Measurements from ENCODE around the gene MRTFB.
"Not testable (repeated sequence)": the region's sequence is repeated elsewhere in the genome, so short reads cannot be mapped to it uniquely, and the experiment has no call there.

MRTFB gene

DNA sequence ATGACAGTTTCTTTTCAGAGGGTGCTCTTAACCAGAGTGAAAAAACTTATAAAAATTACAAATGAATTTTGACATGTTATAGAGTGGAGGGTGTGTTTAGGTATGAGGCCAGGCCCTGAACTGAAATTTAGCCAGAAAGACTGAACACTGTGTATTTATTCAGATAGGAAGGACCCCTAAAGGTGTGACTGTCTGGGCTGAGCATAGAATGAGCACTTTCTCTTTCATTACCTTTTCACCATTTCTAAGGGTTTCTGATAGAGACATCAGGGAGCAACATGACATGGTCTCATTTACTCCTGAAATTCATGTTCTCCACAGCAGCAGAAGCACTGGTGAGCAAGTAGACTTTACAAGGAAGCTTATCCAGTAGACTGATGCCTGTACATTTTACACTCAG lies 32.9 kb downstream of the MRTFB start:
- no peak for DNase-seq (ENCODE audit: low read depth, low spot score)

DNA sequence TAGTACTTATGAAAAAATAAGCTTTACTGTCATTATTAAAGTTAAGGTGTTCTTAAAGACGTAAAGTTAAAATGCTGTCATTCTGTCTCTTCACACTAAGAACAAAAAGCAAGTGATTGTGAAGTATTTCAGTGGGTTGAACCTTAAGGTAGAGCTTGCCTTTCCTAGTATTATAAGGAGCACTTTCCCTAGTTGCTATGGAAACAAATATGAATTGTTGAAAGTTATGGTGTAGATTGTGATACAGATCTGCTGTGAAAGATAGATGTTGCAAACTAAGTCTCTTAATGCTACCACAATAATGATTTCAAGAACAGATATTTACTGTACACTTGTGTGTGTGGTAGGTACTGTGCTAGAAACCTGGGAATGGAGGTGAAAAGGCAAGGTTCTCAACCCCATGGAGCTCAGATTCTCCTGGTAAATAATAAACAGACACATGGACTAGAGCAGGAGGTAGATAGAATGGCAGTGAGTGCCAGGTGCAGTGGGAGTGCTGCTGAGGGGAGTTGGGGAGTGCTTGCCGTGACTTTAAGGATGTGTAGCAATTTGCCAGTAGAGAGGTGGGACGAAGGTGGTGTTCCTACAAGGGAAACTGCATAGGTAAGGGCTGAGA lies 34.7 kb downstream of the MRTFB start:
- no peak for DNase-seq (ENCODE audit: low read depth, low spot score)

DNA sequence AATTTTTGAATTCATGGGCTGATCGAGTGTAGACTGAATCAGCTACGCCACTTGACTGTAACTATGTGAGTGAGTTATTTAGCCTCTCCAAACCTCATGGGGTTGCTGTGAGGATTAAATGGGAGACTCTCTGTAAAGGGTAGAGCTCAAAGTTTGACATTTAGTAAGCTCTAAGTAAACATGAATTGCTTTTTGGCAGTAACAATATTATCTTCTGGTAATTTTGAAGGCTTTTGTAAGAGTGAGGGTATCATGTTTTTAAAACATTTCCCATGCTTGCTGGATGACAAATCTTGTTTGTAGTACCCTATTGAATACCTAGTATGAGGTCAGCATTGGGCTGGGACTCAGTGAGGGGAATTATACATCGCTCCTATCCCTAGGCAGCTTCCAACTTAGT lies 35.3 kb downstream of the MRTFB start:
- DNase-seq (ENCODE audit: low read depth, low spot score): no peak

DNA sequence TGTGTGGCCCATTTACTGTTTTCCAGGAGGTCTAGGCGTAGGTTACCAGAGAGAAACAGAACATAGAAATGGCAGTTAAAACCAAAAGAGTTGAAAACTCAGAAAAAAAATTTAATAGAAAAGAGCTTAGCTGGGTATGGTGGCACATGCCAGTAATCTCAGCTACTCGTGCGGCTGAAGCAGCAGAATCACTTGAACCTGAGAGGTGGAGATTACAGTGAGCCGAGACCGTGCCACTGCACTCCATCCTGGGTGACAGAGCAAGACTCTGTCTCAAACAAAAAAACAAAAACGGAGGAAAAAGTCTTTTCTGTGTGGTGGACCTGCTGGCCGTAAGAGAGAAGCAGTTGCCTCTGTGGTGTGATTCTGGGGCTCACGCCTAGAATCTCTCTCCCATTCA lies 35.8 kb downstream of the MRTFB start:
- no peak for DNase-seq (ENCODE audit: low read depth, low spot score)

DNA sequence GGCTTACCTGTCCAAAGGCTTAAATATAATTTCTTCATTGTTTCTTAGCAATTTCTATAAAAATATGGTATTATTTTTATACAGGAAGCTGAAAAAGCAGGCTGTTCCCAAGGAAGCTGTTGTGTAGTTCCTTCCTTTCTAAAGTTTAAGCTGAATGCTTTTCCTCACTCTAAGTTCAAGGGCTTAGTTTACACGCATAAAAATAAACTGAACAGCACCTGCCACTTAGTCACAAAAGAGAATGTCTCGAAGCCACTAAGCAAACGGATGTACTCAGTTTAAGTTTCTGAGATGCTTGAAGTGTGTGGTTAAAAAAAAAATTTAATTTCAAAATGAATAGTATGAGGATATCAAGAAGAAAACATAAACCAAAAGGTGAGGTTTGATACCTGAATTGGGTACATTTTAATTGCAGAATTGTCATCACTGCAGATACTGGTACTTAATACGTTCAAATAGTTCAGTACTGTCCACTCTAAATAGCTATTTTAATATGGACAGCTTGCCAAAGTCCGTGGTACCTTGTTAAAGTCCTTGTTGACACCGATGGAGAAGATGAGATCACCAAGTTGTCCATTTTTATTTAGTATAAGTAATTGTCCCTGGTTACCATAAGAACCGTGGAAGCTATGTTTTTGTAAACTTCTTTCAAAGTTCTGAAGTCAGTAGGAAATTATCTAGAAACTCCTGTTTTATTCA lies 38.1 kb downstream of the MRTFB start:
- DNase-seq (ENCODE audit: low read depth, low spot score): no peak

DNA sequence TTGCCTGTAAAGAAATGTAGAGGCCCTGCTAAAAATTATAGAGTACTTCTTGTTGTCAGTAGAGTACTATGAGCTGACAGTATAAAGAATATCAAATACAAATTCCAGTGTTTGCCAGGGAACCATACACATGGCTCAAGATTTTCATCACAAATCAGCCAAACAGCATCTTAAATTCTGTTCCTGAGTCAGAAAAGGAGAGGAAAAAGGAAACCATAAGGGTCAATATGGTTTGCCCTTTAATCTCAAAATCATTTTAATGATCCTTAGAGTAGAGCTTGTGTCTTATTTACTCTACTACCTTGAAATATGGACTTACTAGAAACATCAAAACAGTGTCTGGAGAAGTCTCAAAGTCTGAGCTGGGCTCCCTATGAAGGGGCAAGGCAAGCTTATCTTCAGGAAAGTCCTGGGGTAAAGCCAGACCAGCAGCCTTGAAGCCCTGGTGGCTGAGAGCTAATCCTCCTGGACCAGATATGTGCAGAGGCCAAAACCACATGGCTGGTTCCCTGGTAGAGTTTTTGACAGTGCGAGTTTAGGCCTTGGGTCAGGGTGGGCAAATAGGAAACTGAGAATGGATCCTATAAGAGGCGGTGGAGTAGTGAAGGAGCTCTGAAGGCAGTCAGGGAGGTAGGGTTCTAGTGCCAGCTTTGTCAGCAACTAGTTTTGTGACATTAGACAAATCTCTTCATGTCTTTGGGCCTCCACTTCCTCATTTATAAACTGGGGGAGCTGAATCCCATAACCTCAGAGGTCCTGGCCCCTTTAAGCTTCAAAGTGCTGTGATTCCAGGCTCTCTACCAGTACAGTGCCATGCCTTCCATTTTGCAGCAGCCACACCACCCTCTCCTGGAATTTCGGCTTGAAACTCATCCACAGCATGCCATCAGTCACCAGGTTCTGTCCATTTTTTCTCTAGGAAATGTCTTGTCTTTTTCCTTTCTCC lies 38.9 kb downstream of the MRTFB start:
- DNase-seq (ENCODE audit: low read depth, low spot score): no peak

DNA sequence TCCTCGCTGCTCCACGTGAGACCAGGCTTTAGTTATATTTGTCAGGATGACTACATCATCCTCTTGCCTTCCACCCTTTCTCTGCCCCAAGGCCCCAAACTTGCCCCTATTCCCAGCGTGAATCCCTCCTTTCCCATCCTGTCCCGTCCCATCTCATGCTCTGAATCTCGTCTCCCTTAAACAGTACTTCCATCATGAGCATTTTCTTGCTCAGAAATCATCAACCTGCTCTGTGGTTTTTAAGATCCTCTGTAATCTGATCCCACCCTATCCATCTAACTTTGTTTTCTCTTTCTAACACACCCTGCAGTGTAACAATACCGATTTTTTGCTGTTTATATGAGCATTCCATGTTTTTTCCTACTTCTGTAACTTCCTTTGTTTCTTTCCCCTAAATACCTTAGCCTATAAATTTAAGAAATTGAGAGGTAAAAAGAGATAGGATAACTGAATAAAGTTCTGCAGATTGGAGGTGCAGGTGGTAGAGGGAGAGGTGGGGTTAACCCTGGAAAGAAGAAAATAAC lies 39.7 kb downstream of the MRTFB start:
- no peak for DNase-seq (ENCODE audit: low read depth, low spot score)

DNA sequence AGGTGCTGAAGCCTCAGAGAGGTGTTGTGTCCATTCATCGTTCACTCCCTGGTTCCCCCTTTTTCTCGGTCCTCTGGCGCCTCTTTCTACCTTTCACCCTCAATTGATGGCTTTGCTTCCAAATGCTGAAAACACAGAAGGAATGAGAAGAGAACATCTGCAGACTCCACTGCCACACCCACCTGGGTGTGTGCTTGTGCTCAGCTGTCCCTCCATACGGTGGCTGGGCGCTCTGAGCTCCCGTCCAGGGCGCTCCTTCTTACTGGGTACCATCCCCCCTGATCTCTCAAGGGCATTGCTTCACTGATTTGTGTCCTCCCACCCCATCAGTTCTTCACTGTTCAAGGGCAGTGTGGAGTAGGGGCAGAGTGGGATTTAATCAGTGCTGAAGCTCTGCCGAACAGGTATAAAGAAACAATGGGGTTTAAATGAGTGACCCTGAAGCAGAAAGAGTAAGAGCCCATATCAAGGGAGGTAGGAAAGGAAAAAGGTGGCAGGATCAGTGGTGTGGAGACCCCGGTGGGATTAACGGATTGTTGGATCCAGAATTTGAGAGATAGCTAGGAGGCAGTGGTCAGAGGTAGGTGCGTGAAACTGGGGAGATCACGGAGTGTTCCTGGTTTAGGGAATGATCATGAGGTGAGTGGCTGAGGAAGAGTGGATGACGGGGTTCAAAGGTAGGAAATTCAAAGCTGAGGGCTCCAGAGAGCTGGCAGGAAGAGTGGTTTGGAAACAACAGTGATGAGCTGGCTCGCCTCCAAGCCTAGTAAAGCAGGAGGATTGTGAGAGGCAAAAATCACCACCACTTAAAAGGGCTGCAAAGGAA lies 40.8 kb downstream of the MRTFB start:
- DNase-seq (ENCODE audit: low read depth, low spot score): no peak

DNA sequence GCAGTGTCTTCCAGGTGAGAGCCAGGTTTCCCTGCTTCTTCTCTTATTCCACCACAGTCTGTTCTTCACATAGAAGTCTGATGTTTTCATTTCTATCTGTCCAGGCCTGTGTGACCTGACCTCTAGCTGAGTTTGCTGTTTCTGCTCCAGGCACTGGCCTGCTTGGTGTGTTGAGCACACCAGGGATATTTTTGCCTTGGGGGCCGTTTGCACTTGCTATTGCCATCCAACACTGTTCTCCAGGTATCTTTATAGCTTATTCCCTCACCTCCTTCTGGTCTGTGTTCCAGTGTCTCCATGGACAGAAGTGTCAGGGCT lies 41.4 kb downstream of the MRTFB start:
- no peak for DNase-seq (ENCODE audit: low read depth, low spot score)

DNA sequence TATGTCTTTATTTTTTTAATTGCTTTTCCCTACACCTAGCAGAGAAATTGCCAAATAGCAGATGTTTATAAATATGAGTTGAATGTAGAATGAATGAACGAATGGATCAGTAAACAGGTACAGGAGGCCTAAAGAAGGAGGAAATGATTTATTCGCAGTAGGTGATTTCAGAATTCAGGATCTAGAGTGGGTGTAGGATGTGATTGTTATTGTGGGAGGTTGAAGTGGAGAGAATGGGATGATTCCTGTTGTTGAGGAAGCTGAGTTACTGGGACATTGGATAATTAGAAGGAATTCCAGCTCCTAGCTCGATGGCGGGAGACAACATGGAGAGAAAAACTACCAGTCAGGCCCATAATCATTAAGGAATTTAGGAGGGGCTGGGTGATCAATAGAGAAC lies 42.2 kb downstream of the MRTFB start:
- no peak for DNase-seq (ENCODE audit: low read depth, low spot score)

DNA sequence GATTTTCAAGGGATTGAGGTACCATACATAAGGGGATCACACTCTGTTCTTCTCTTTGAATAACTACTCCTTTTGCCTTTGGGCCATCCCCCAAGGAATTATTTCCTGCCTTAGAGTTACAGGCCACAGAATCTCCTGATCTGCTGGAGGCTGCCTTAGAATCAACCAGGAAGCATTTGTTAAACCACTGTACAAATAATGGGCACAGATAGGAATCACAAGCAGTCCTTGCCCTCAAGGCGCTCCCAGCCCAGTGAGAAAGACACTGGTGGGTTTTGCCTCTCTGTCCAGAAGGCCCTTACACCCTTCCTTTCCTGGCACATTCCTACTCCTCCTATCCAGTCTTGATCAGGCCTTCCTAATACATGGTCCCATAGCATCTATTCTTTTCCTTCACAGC lies 45.9 kb downstream of the MRTFB start:
- DNase-seq (ENCODE audit: low read depth, low spot score): no peak

DNA sequence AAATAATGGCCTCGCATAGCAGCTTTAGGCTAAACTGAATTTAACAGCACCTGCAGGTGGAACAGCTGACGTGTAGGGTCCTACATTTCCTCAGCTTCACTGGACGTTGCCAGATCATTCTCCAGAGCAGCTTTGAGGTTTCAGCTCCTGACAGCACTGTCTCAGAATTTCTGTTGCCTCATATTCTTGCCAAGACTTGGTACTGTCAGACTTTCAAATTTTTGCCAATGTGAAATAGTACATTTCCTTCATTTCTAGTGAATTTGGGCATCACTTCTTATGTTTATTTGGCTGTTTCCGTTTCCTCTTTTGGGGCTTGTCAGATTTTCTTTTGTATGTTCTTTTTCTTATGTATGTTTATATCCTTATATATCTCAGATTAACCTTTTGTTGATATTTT lies 48.7 kb downstream of the MRTFB start:
- DNase-seq (ENCODE audit: low read depth, low spot score): no peak

DNA sequence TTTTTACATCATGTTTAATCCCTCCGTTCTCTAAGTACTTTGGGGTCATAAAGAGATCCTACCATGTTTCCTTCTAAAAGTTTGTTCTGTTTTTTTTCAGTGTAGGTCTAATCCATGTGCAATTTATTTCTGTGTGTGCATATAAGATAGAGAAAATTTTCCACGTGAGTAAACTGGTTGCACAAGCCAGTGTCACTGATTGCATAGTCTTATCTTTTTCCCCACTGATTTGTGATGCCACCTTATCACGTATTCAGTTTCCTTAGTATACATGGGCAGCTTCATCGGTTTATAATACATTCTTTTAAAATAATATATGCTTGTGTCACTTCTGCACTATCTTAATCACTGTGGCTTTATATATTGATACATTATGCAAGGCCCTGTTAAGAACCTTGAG lies 49.2 kb downstream of the MRTFB start:
- DNase-seq (ENCODE audit: low read depth, low spot score): no peak

DNA sequence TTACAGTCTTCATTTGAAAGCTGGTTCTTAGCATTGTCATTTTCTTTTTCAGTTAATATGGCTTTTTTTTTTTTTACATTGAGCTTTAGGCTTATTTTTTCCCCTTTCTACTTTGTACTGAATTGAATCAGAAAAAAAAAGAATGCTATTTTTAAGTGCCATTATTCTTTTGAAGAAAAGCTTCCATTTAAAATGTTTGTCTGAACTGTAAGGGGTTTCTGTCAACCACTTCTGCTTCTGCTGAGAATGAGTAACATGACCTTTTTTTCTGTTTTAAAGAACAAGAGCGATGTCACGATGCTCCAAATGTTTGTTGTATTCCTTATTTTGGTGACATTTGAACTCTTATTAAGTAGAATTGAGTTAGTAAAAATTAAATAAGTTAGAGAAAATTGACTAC lies 50.0 kb downstream of the MRTFB start:
- no peak for DNase-seq (ENCODE audit: low read depth, low spot score)

DNA sequence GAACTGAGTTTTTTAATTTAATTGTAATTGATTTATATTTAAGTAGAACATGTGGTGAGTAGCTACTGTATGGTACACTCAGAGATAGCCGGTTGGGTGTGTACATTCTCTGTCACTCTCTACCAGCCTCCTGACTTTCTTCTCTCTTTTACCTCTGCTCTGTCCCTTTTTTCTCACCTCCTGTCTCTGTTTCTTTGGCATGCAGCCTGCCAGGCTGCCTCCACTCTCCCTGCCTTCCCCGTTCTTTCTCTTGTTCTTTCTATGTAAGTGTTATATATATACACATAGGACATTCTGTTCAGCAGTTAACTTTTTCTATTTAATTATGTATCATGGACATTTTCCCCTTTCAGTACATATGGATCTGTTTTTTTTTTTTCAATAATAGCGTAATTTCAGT lies 50.8 kb downstream of the MRTFB start:
- DNase-seq (ENCODE audit: low read depth, low spot score): no peak

DNA sequence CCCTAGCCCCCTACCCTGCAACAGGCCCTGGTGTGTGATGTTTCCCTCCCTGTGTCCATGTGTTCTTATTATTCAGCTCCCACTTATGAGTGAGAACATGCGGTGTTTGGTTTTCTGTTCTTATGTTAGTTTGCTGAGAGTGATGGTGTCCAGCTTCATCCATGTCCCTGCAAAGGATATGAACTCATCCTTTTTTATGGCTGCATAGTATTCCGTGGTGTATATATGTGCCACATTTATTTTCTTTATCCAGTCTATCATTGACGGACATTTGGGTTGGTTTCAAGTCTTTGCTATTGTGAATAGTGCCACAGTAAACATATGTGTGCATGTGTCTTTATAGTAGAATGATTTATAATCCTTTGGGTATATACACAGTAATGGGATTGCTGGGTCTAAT lies 51.3 kb downstream of the MRTFB start:
- not testable (repeated sequence) for DNase-seq (ENCODE audit: low read depth, low spot score)

DNA sequence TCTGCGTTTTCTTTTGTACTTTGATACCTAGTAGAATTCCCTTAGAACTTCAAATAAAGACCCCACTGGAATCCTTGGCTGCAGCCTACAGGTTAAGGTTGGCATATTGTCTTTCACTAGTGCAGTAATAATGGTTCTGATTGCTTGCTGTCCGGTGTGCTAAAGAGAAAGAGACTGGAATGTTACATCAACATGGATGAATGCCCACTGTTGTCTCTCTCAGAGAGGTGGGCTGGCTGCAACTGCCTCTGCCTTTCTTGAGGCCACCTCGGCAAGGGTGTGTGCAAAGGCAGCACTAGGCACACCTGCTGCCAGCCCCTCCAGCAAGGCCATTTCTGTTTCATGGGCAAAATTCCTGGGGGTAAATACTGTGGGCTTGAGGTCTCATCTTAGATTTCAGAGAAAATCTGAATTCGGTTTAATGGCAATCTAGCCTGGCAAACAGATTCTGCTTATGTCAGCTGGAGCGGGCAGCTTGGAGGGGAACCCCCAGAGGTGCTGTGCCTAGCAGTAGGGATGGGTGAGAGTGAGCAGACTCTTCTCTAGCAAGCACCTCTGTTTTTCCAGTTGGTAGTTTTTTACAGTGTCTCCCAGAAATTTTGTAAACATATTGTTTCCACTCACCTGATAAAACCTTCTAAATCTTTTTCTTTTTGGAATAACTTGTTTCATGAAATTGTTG lies 54.0 kb downstream of the MRTFB start:
- no peak for DNase-seq (ENCODE audit: low read depth, low spot score)

DNA sequence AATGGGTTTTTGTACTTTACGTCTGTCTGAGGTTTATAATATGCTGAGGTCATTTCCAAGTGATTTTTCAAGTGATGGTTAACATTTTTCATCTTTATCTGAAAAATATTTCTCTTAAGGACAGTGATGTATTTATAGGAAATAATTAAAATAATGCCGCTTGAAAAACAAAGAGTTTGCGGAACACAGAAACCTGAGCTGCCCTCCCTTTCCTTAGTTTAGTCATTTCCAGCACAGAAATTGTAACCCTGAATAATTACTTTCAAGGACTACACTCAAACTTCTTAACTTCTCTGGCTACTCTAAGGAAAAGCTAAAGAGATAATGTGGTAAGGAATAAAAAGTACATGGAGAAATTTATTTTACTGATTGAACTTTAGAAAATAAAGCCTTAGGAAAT lies 54.6 kb downstream of the MRTFB start:
- DNase-seq (ENCODE audit: low read depth, low spot score): no peak

DNA sequence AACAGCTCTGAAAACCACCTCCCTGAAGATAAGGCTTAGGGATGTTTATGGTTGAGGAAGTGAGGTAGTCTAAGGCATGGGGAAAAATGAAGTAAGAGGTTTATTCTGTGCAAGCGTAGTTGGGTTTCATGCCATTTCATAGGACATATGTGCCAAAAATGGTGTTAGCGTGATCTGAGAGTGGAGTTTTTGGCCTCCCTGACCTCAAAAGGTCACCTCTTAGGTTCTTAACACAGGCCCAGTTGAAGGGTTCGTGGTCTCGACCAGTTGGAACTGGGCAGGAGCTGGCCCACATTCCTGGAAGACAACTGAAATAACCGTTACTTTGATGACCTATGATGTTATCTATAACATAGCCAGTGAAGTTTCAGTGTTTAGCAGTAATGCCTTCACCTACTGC lies 57.0 kb downstream of the MRTFB start:
- DNase-seq (ENCODE audit: low read depth, low spot score): no peak

DNA sequence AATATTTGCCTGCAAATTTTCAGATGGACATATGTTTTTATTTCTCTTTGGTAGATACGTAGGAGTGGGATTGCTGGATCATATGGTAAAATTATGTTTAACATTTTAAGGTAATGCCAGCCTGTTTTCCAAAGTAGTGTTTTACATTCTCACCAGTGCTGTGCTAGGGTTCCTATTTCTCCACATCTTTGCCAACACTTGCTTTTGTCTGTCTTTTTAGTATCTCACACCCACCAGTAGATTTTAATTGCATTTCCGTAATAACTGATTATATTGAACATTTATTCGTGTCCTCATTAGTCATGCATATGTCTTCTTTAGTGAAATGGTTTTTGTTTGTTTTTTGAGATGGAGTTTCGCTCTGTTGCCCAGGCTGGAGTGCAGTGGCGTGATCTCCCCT lies 58.4 kb downstream of the MRTFB start:
- DNase-seq (ENCODE audit: low read depth, low spot score): no peak

All from activated naive CD8-positive, alpha-beta T cell treated with anti-CD3 and anti-CD28 coated beads, Interleukin-2, amount 50 U/mL, for 16 hours (primary cell).